HG03354 (cell line): ENCODE data around the gene VIPR2.
"Not testable (repeated sequence)": the region's sequence is repeated elsewhere in the genome, so short reads cannot be mapped to it uniquely, and the experiment has no call there.

ENCODE experiments used
- ATAC-seq: cut with Tn5 transposase; IDR thresholded peaks from one replicate; pipeline ENCODE4 v1.9.1; 2021; ENCODE audit warnings: mild to moderate bottlenecking; ENCODE audit not compliant: unreplicated experiment, poor library complexity, severe bottlenecking

VIPR2 gene, protein sequence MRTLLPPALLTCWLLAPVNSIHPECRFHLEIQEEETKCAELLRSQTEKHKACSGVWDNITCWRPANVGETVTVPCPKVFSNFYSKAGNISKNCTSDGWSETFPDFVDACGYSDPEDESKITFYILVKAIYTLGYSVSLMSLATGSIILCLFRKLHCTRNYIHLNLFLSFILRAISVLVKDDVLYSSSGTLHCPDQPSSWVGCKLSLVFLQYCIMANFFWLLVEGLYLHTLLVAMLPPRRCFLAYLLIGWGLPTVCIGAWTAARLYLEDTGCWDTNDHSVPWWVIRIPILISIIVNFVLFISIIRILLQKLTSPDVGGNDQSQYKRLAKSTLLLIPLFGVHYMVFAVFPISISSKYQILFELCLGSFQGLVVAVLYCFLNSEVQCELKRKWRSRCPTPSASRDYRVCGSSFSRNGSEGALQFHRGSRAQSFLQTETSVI

DNA sequence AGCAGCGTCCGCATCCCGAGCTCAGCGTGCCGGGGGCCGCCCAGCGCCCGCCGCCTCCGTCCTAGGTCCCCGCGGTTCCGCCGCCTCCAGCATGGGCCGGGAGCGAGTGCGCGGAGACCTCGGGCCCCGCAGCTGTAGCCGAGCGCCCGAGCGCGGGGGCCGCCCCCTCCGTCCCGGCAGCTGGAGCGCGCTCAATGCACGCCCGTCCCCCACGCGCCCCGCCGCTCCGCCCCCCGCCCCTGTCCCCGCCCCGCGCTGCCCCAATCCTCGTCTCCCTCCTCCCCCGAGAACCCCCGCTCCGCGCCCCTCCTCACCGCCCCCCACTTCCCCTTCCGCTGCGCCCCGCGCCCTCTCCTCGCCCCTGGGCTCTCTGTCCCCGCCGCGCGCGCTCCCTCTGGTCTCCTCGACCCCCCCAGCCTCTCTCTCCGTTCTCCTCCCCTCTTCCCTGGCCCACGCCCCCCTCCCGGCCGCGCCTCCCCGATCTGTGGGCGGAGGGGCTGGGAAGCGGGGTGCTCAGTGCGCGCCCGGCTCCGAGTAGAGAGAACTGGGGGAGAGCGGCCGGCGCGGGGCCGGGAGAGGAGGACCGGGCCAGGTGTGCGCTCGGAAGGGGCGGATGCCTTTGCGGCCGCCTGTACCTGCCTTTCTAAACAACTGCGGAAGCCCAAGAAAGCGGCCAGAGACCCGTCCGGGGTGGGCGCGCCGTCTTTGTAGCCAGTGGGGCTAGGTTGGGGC lies at the start of gene VIPR2:
Gene VIPR2, minus strand, starts transcription at position 110 of the 732 bp plus-strand sequence. Its CDS starts 96 bp downstream, at position 14.
- no peak for ATAC-seq

DNA sequence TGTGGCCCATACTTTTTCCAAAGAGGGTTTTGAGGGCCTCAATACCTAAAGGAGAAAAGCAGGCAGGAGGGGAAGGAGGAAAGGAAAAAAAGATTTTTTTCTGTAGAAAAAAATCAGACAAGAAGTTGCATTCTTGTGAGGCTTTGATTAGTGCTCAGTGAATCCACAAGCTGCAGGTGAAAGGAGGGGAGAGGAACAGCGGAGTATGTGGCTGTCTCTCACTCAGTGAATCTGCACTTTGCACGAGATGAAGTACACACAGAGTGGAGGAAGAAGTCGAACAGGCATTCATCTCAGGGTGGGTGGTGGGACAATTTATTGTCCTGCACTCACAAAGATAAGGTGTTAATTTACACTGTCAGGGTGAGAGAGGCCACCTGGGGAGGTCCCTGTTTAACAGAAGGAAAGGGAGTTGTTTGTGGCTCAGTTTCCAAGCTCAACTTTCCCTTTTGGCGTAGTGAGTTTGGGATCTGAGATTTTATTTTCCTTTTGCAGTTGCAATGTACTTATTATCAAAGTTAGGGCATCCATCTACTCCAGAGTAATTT lies 49.0 kb upstream of the VIPR2 start:
- ATAC-seq = no peak

- no peak for ATAC-seq
Observed at GRCh38 chr7:159192725-159193453, 48.2 kb upstream of the VIPR2 start.

GRCh38 chr7:159192013-159192412 lies 47.3 kb upstream of the VIPR2 start:
- ATAC-seq = no peak

DNA sequence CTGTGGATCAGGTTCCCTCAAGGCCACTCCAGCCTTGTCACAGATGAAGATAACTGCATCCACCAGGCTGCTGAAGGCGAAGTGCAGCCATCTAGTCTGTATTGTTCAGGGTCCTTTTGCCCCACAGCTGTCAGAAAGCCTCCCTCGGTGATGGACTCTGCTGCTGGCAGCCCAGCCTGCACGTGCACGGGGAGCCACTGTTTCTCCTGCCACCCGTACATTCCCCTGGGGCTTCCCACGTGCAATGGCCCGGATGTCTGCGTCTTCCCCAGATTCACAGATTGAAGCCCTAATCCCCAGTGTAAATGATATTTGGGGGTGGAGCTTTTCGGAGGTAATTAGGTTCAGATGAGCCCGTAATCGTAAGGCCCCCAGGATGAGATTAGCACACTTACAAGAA lies 46.6 kb upstream of the VIPR2 start:
- ATAC-seq = no peak

GRCh38 chr7:159188011-159188410 lies 43.3 kb upstream of the VIPR2 start:
- no peak for ATAC-seq

DNA sequence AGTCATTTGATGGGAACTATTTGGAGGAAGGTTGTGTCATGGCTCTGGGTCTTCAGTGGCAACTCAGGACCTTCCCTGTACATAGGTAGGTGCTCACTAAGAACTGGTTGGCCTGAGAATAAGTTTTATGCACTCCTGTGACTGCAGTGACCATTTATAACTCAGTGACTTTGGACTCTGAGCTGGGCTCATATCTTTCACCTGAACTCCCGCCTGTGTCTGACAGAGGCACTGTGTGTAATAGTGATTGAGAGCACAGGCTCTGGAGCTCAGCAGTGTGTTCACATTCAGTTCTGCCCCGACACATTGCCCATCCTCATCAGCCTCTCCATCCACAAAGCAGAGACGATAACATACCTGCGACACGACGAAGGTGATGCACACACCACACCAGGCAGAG lies 34.6 kb upstream of the VIPR2 start:
- ATAC-seq = no peak

GRCh38 chr7:159177284-159177953 lies 32.8 kb upstream of the VIPR2 start:
- no peak for ATAC-seq

DNA sequence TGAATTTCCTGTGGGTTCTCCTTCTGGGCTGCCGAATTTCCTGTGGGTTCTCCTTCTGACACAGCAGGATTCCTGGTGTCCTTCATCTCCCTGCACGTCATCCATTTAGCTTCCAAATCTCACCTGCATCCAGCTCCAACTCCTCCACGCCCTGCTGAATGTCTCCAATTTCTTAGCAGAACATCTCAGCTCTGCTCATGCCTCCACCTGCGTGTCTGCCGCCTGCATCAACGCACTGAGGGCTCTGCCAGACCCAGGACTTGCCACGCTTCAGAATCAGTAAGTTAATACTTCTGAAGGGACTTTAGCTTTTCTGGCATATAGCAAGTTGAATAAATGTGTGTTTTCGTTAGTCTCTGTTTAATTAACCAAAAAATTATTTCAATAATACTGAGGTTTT lies 31.1 kb upstream of the VIPR2 start:
- ATAC-seq = no peak

- not testable (repeated sequence) for ATAC-seq
Observed at GRCh38 chr7:159175100-159175499, 30.4 kb upstream of the VIPR2 start.

DNA sequence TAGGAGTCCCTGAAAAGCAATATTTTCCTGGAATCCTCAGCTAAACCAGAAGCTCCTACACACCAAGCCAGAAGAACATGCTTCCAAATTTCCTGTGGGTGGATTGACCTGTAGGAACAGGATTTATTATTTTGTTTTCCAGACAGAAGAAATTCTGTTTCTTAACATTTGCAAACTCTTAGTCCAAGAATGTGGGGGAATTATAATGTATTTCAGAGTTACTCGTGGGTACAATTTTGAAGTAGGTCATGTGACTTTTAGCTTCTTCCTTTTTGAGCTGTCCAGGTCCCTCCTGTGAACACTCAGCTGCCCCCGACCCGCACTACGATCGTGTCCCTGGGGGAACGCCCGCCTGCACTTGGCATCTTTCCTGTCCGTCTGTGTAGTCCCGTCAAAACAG lies 27.7 kb upstream of the VIPR2 start:
- ATAC-seq = no peak

- no peak for ATAC-seq
Observed at GRCh38 chr7:159169391-159169790, 24.7 kb upstream of the VIPR2 start.

DNA sequence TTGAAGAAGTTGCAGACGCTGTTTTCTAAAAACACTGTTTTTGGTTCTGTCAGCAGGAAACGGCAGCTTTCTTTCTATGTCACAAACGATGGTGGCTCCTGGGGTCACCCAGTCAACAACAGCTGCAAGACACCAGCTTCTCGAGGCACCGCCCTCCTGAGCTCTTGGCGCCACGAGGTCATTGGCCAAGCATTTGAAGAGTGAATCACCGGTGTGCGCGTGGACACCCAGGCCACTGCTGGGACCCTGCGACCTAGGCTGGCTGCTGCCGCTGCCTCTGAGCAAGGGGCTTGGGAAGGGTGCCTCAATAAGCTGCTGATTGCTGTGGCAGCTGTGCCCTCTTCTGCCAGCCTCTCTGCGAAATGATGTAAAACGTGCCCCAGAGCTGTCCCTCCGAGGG lies 22.5 kb upstream of the VIPR2 start:
- ATAC-seq = no peak

- ATAC-seq = no peak
Observed at GRCh38 chr7:159166530-159166929, 21.9 kb upstream of the VIPR2 start.

- ATAC-seq = no peak
Observed at GRCh38 chr7:159165352-159165751, 20.7 kb upstream of the VIPR2 start.

GRCh38 chr7:159163703-159164301 lies 19.1 kb upstream of the VIPR2 start:
- not testable (repeated sequence) for ATAC-seq

DNA sequence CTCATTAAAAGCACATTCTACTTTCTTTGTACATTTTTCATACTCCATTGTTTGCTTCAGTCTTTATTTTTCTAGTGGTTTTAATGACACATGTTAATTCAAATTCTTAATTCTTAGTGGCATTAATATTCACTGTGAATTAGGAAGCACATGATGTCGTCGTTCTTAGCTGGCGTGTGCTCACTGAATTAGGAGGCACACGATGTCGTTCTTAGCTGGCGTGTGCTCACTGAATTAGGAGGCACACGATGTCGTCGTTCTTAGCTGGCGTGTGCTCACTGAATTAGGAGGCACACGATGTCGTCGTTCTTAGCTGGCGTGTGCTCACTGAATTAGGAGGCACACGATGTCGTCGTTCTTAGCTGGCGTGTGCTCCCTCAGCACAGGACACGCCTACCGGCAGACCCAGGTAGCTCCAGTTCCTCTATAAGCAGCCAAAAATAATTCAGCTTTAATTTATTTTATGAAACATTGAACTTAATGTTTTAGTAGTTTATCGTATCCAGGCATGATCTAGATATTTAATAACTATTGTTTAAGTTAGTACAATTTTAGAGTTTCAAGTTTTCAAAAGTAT lies 17.5 kb upstream of the VIPR2 start:
- not testable (repeated sequence) for ATAC-seq

DNA sequence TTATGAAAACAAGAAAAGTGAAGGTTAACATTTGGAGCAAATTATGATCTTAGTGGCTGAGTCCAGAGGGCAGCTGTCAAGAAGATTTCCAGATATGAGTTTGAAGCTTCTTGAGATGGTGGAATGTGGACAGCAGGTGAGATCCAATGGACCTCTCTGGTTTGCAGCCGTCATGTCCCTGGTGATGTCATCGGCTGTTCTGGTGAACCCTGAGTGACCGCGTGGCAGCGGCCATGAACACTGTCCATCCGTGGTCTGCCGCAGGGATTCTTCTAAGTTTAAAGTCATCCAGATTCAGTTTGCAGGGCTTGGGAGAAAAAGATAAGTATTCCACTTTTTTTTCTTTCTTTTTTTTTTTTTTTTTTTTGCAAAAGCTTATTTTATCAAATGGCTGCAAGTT lies 15.8 kb upstream of the VIPR2 start:
- no peak for ATAC-seq

DNA sequence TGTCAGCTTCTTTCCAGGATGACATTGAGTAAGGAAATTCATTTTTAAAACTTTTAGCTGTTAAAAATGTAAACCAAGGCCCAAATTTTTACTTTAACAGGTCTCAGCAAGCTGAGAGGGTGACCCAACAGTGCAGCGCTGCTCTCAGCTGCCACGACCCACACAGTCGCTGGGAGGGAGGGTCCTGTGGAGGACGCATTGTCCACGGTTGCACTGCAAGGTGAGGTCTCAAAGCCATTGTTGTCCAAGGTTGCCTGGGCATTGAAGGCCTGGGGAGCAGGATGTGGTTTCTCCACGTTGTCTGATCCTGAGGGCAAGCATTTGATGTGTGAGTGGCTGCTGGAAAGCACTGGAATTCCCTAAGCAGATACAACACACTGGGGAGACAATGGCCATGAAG lies 15.1 kb upstream of the VIPR2 start:
- ATAC-seq = no peak
